Measurements from ENCODE around the gene HSPA1L.

The HSPA1L gene

GRCh38 chr6:31834367-31835250 lies 19.5 kb upstream of the HSPA1L start:
- ChIA-PET CTCF (interaction anchor here (0.7 to 1.7 kb wide), 4 partner anchors 33 to 264 kb away, joined by 3 to 7 read pairs (median 4); partner anchors contain the start of gene VARS1), POLR2A (interaction anchor here (0.5 to 12.5 kb wide), 38 partner anchors 7 to 1137 kb away, joined by 3 to 125 read pairs (median 4); partner anchors contain the start of genes BRD2, C6orf47, CFB and CLIC1)
- Histone ChIP-seq H3K4me3 (ENCODE audit: low read depth, low read length) (peak overlapping the region; percentile 79), H3K9me3 (ENCODE audit: control insufficient read depth, insufficient read depth, low read depth, low read length) (no peaks in the 10 kb centered on the region), H3K4me1 (ENCODE audit: control insufficient read depth, insufficient read depth, low read length) (peaks cover 9% of the 10 kb centered on the region), H3K36me3 (ENCODE audit: control insufficient read depth in 2 of 2, insufficient read depth in 1 of 2, low read length in 2 of 2) (peaks cover 30 to 59% of the 10 kb centered on the region in 2 experiments), H3K27ac (ENCODE audit: extremely low read depth, low read depth, low read length) (peak overlapping the region; percentile 88)
- TF ChIP-seq ZNF768 (tag by site-specific recombination; IDR thresholded peaks at IDR 0.05) (no peak; the same call in 1 of the 2 replicates), ZSCAN18 (tag by site-specific recombination; IDR thresholded peaks at IDR 0.05) (no peak), ZNF398 (tag by site-specific recombination; IDR thresholded peaks at IDR 0.05) (no peak), KLF8 (tag by site-specific recombination; IDR thresholded peaks at IDR 0.05) (peak; percentile 69), ZNF148 (tag by site-specific recombination; IDR thresholded peaks at IDR 0.05; ENCODE audit: borderline replicate concordance) (no peak), ZFHX2 (tag by site-specific recombination; conservative IDR thresholded peaks at IDR 0.05) (peak; percentile 51), GLIS1 (tag by site-specific recombination; IDR thresholded peaks at IDR 0.05) (no peak; the same call in 1 of the 2 replicates), ZNF610 (tag by site-specific recombination; IDR thresholded peaks at IDR 0.05; ENCODE audit: borderline replicate concordance) (peak; percentile 14), ZBTB11 (tag by site-specific recombination; conservative IDR thresholded peaks at IDR 0.05; ENCODE audit: low read depth) (peak; percentile 34; the same call in 1 of the 2 replicates), ZNF10 (tag by site-specific recombination; IDR thresholded peaks at IDR 0.05) (no peak), ZBTB20 (tag by site-specific recombination; IDR thresholded peaks at IDR 0.05) (peak; percentile 92), ZBTB21 (tag by site-specific recombination; IDR thresholded peaks at IDR 0.05) (peak; percentile 65), ZNF791 (tag by site-specific recombination; IDR thresholded peaks at IDR 0.05) (no peak), ZNF658 (tag by site-specific recombination; IDR thresholded peaks at IDR 0.05) (no peak), ZNF529 (tag by site-specific recombination; IDR thresholded peaks at IDR 0.05; ENCODE audit: insufficient replicate concordance) (no peak), SETDB1 (IDR thresholded peaks at IDR 0.05; ENCODE audit: insufficient read length, low read length) (no peak), ZFP37 (tag by site-specific recombination; IDR thresholded peaks at IDR 0.05) (0 out of 2 replicates have a peak, but pooled peaks have one; percentile 63), PRDM10 (tag by site-specific recombination; IDR thresholded peaks at IDR 0.05) (peak; percentile 82), ZNF292 (tag by site-specific recombination; IDR thresholded peaks at IDR 0.05; ENCODE audit: borderline replicate concordance, low read depth) (no peak), ZBTB48 (tag by site-specific recombination; IDR thresholded peaks at IDR 0.05) (peak; percentile 87), ZBTB6 (tag by site-specific recombination; IDR thresholded peaks at IDR 0.05) (no peak; the same call in 1 of the 2 replicates)

Measured in HEK293 (cell line).